DMS 273 treated with DMSO at 0.1 percent for 48 hours (cell line): ENCODE data around the gene CMTM3.
"Not testable (repeated sequence)": the region's sequence is repeated elsewhere in the genome, so short reads cannot be mapped to it uniquely, and the experiment has no call there.

ENCODE experiments used
- DNase-seq: peaks from one replicate; lab custom pipeline; 2025; lab: John Stamatoyannopoulos, UW

CMTM3 gene

GRCh38 chr16:66604376-66605176 is at the start of gene CMTM3:
CMTM3 (plus strand) TSS chr16:66604704; CDS start chr16:66604806, 102 bp downstream.
- DNase-seq, result no peak

GRCh38 chr16:66560107-66560506 is 44.4 kb upstream of the CMTM3 start:
- DNase-seq, result no peak

GRCh38 chr16:66561381-66562080 is 43.0 kb upstream of the CMTM3 start:
- no peak for DNase-seq

GRCh38 chr16:66562409-66562808 is 42.1 kb upstream of the CMTM3 start:
- DNase-seq, result no peak

- no peak for DNase-seq
These were observed 41.5 kb upstream of the CMTM3 start for GRCh38 chr16:66562986-66563385.

- DNase-seq, result no peak
These were observed 40.8 kb upstream of the CMTM3 start for GRCh38 chr16:66563574-66564334.

- DNase-seq, result no peak
These were observed 38.2 kb upstream of the CMTM3 start, which contains the start of gene CMTM1 for GRCh38 chr16:66566051-66566901. CMTM1 (plus strand) TSS chr16:66566439; CDS start chr16:66566514, 75 bp downstream.

- not testable (repeated sequence) for DNase-seq
These were observed 37.2 kb upstream of the CMTM3 start for GRCh38 chr16:66567270-66567669.

- no peak for DNase-seq
These were observed 36.1 kb upstream of the CMTM3 start for GRCh38 chr16:66568355-66568754.

GRCh38 chr16:66569131-66569530 is 35.4 kb upstream of the CMTM3 start:
- DNase-seq, result no peak

GRCh38 chr16:66569827-66570405 is 34.6 kb upstream of the CMTM3 start:
- no peak for DNase-seq

- DNase-seq, result no peak
These were observed 32.1 kb upstream of the CMTM3 start for GRCh38 chr16:66572356-66572755.

GRCh38 chr16:66574081-66574480 is 30.4 kb upstream of the CMTM3 start:
- no peak for DNase-seq

- no peak for DNase-seq
These were observed 30.0 kb upstream of the CMTM3 start for GRCh38 chr16:66574531-66574930.

GRCh38 chr16:66575060-66575459 is 29.4 kb upstream of the CMTM3 start:
- no peak for DNase-seq

GRCh38 chr16:66576296-66576695 is 28.2 kb upstream of the CMTM3 start:
- no peak for DNase-seq

- no peak for DNase-seq
These were observed 25.6 kb upstream of the CMTM3 start, which contains the start of gene CMTM2 for GRCh38 chr16:66578651-66579531. CMTM2 (plus strand) TSS chr16:66579463; CDS start chr16:66579608, 145 bp downstream.

- no peak for DNase-seq
These were observed 23.8 kb upstream of the CMTM3 start for GRCh38 chr16:66580605-66581209.

- DNase-seq, result no peak
These were observed 23.1 kb upstream of the CMTM3 start for GRCh38 chr16:66581246-66581952.
